IPS DF 6.9 (cell line): ENCODE results near the gene ROBO3.

Source experiments
- DNase-seq: peaks from one replicate; pipeline ENCODE4 v3.0.0-alpha.2; 2013; ENCODE audit warnings: low read depth, low spot score
- H3K27ac ChIP-seq: one replicate; pipeline ENCODE4 v1.5.1; 2013; ENCODE audit warnings: low read length, control low read depth
- H3K27me3 ChIP-seq: 2 replicates; pipeline ENCODE4 v1.6.1; 2013; ENCODE audit warnings: mild to moderate bottlenecking, low read length; ENCODE audit not compliant: control insufficient read depth, insufficient read depth
- H3K36me3 ChIP-seq: 2 replicates; pipeline ENCODE4 v1.6.1; 2013; ENCODE audit warnings: low read length; ENCODE audit not compliant: control insufficient read depth, insufficient read depth
- H3K4me1 ChIP-seq: 2 replicates; pipeline ENCODE4 v1.6.1; 2013; ENCODE audit warnings: low read length; ENCODE audit not compliant: control insufficient read depth, insufficient read depth
- H3K4me3 ChIP-seq: 2 replicates; pipeline ENCODE4 v1.5.1; 2013; ENCODE audit warnings: mild to moderate bottlenecking, low read length
- H3K9me3 ChIP-seq: 2 replicates; pipeline ENCODE4 v1.6.1; 2013; ENCODE audit warnings: low read length, inconsistent platforms; ENCODE audit not compliant: control insufficient read depth, insufficient read depth
- WGBS: extraction: QIAGEN DNeasy Blood & Tissue Kit; methylation state at CpG from one replicate; pipeline ENCODE4 v1.1.7; 2013; ENCODE audit warnings: mixed read lengths, missing lambda C conversion rate; ENCODE audit not compliant: insufficient read length, insufficient coverage; 5-methylcytosine and 5-hydroxymethylcytosine counted together

ROBO3 gene

GRCh38 chr11:124865181-124865901 is at the start of gene ROBO3:
Gene ROBO3, plus strand, starts transcription at chr11:124865432. Its CDS starts 146 bp downstream, at chr11:124865578.
- Histone ChIP-seq H3K27ac (no peak within 1 kb of the TSS), H3K36me3 (no peaks in the 10 kb centered on the region), H3K9me3 (no peaks in the 10 kb centered on the region), H3K4me1 (peaks cover 8% of the 10 kb centered on the region), H3K4me3 (no peak within 1 kb of the TSS), H3K27me3 (peaks cover 95% of the 10 kb centered on the region)
- no peak for DNase-seq
- no CpG with 5 or more reads among the region's 53 CpGs for WGBS

- no CpG with 5 or more reads among the region's 3 CpGs for WGBS
- Histone ChIP-seq H3K9me3 (no peaks in the 10 kb centered on the region), H3K4me3 (no peak overlapping the region), H3K4me1 (no peaks in the 10 kb centered on the region), H3K27ac (no peak overlapping the region), H3K27me3 (no peaks in the 10 kb centered on the region), H3K36me3 (no peaks in the 10 kb centered on the region)
- no peak for DNase-seq
Observed at GRCh38 chr11:124817036-124817435, 48.2 kb upstream of the ROBO3 start.

GRCh38 chr11:124821995-124822730 is 43.1 kb upstream of the ROBO3 start:
- Histone ChIP-seq H3K4me1 (no peaks in the 10 kb centered on the region), H3K27me3 (no peaks in the 10 kb centered on the region)

GRCh38 chr11:124823512-124824376 is 41.5 kb upstream of the ROBO3 start:
- no CpG with 5 or more reads among the region's 8 CpGs for WGBS
- H3K4me3 ChIP-seq = no peak overlapping the region
- no peaks in the 10 kb centered on the region for H3K36me3 ChIP-seq
- DNase-seq = no peak
- no peak overlapping the region for H3K27ac ChIP-seq
- no peaks in the 10 kb centered on the region for H3K4me1 ChIP-seq
- H3K27me3 ChIP-seq = no peaks in the 10 kb centered on the region
- H3K9me3 ChIP-seq = no peaks in the 10 kb centered on the region

More at GRCh38 chr11:124821995-124822730, 43.1 kb upstream of the ROBO3 start:
- Histone ChIP-seq H3K9me3 (no peaks in the 10 kb centered on the region), H3K36me3 (no peaks in the 10 kb centered on the region), H3K4me3 (no peak overlapping the region), H3K27ac (no peak overlapping the region)
- no CpG with 5 or more reads among the region's 6 CpGs for WGBS
- no peak for DNase-seq

- WGBS = no CpG with 5 or more reads among the region's 3 CpGs
Observed at GRCh38 chr11:124825876-124826275, 39.4 kb upstream of the ROBO3 start.

GRCh38 chr11:124829986-124830385 is 35.2 kb upstream of the ROBO3 start:
- Histone ChIP-seq H3K27ac (no peak overlapping the region), H3K9me3 (no peaks in the 10 kb centered on the region), H3K4me3 (no peak overlapping the region), H3K36me3 (no peaks in the 10 kb centered on the region), H3K27me3 (no peaks in the 10 kb centered on the region), H3K4me1 (no peaks in the 10 kb centered on the region)
- no CpG with 5 or more reads among the region's 3 CpGs for WGBS
- no peak for DNase-seq

More at GRCh38 chr11:124825876-124826275, 39.4 kb upstream of the ROBO3 start:
- no peak overlapping the region for H3K27ac ChIP-seq
- H3K4me3 ChIP-seq = no peak overlapping the region
- DNase-seq = no peak
- H3K4me1 ChIP-seq = no peaks in the 10 kb centered on the region
- H3K9me3 ChIP-seq = no peaks in the 10 kb centered on the region
- no peaks in the 10 kb centered on the region for H3K36me3 ChIP-seq
- no peaks in the 10 kb centered on the region for H3K27me3 ChIP-seq

- Histone ChIP-seq H3K27ac (no peak overlapping the region), H3K36me3 (no peaks in the 10 kb centered on the region), H3K27me3 (no peaks in the 10 kb centered on the region), H3K4me1 (no peaks in the 10 kb centered on the region), H3K4me3 (no peak overlapping the region), H3K9me3 (no peaks in the 10 kb centered on the region)
- no peak for DNase-seq
- WGBS = no CpG with 5 or more reads among the region's 3 CpGs
Observed at GRCh38 chr11:124830749-124831148, 34.5 kb upstream of the ROBO3 start.

GRCh38 chr11:124831897-124832296 is 33.3 kb upstream of the ROBO3 start:
- Histone ChIP-seq H3K27ac (no peak overlapping the region), H3K4me3 (no peak overlapping the region), H3K27me3 (no peaks in the 10 kb centered on the region), H3K4me1 (no peaks in the 10 kb centered on the region), H3K36me3 (no peaks in the 10 kb centered on the region), H3K9me3 (no peaks in the 10 kb centered on the region)
- DNase-seq = no peak
- no CpG with 5 or more reads among the region's 2 CpGs for WGBS

GRCh38 chr11:124832571-124832970 is 32.7 kb upstream of the ROBO3 start:
- Histone ChIP-seq H3K36me3 (no peaks in the 10 kb centered on the region), H3K27me3 (peaks cover 2% of the 10 kb centered on the region; the same call in 1 of the 2 replicates), H3K27ac (no peak overlapping the region), H3K9me3 (no peaks in the 10 kb centered on the region), H3K4me3 (no peak overlapping the region), H3K4me1 (no peaks in the 10 kb centered on the region)
- no CpG with 5 or more reads among the region's 4 CpGs for WGBS
- no peak for DNase-seq

GRCh38 chr11:124834526-124835180 is 30.6 kb upstream of the ROBO3 start:
- no peak overlapping the region for H3K4me3 ChIP-seq
- H3K9me3 ChIP-seq = no peaks in the 10 kb centered on the region
- no CpG with 5 or more reads among the region's 3 CpGs for WGBS
- H3K27me3 ChIP-seq = peaks cover 23% of the 10 kb centered on the region
- no peaks in the 10 kb centered on the region for H3K4me1 ChIP-seq
- no peaks in the 10 kb centered on the region for H3K36me3 ChIP-seq
- no peak overlapping the region for H3K27ac ChIP-seq
- no peak for DNase-seq
